NCI-H187 (cell line): Measurements from ENCODE around the gene ARHGEF26.

Experiments used
- DNase-seq, 2 experiments: peaks; one replicate each; lab custom pipeline; 2025; lab: John Stamatoyannopoulos, UW

ARHGEF26 gene

DNA sequence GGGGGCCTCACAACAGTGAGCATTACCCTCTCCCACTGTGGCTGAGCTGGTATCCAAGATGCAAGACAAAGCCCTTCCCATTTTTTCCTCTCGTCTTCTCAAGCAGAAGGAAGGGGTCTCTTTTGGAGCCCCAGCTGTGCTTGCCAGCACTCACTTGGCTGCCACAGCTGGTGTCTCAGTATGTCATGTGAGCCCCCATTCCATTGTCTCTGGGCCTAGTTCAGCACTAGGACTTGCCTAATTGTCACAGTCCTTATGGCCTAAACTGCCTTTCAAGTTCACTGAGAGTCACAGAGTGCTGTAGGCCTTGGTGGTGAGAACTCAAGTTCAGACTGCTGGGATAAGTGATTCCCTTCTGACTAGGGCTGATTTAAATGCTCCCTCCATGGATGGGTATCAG, 89.8 kb downstream of the ARHGEF26 start:
- no peak for DNase-seq

- DNase-seq: no peak
Measured at GRCh38 chr3:154214306-154214705, 93.1 kb downstream of the ARHGEF26 start.

DNA sequence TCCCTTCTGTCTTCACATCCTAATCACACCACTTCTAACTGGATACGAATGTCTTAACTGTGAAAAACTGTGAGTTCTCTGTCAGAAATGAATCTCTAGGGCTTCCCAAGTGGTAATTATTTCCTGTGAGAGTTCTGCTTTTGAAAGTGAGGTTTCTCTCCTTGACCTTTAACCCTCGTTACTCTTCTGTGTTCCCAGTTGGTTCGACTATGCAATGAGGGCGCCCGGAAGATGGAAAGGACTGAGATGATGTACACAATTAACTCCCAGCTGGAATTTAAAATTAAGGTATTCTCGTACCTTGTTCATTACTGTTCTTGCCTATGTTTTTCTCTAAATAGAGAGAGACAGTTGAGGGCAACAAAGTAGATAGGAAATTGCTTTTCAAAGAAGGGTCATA, 96.5 kb downstream of the ARHGEF26 start:
- no peak for DNase-seq

DNA sequence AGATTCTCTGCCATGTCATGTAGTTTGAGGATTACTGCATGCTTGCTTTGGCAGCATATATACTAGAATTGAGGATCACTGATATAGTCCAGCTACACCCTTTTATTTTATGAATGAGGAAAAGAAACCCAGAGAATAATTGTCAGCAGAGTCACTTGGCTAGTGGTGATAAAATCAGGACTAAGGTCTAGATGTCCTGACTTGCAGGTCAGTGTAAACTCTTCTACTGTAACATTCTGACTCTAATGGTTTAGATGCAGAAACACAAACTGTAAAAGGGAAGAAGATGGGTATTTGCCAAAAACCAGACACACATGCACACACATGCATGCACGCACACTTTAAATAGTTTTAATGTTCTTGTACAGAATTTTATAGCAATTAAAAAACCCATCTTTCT, 97.5 kb downstream of the ARHGEF26 start:
- no peak for DNase-seq

- no peak for DNase-seq
Measured at GRCh38 chr3:154220462-154220861, 99.3 kb downstream of the ARHGEF26 start.

DNA sequence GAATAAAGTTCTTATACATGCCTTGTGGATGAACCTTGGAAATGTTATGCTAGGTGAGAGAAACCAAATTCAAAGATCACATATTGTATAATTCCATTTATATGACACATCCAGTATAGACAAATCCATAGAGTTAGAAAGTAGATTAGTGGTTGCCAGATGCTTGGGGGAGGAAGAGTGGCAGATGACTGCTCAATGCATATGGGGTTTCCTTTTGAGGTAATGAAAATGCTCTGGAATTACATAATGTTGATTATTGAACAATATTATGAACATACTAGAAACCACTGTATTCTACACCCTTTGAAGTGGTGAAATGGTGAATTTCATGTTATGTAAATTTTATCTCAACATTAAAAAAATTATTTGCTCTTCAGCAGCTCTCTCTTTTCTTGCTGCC, 102.3 kb downstream of the ARHGEF26 start:
- DNase-seq: no peak

- no peak for DNase-seq
Measured at GRCh38 chr3:154224366-154224765, 103.2 kb downstream of the ARHGEF26 start.

DNA sequence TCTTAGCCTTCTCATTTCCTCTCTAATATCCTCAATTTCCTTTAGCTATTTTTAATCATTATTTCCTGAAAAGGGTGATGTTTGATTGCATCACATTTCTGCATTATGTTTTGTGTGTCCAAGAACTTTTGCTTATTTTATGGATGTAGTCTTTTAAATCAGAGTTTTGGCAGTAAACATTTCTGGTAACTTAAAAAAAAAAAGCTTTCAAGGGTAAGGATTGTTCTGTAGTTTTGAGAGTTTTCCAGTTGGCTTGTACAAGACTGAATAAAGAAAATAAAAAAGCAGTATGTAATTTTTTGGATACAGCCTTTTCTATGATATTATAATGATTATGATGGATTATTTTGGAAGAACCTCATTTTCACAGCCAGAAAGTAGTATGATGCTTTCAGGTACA, 103.7 kb downstream of the ARHGEF26 start:
- DNase-seq: no peak

GRCh38 chr3:154225536-154225935, 104.3 kb downstream of the ARHGEF26 start:
- DNase-seq: no peak

GRCh38 chr3:154227531-154227930, 106.3 kb downstream of the ARHGEF26 start:
- DNase-seq: no peak

- no peak for DNase-seq
Measured at GRCh38 chr3:154228561-154229216, 107.5 kb downstream of the ARHGEF26 start.

GRCh38 chr3:154229217-154229590, 108.0 kb downstream of the ARHGEF26 start:
- no peak for DNase-seq

DNA sequence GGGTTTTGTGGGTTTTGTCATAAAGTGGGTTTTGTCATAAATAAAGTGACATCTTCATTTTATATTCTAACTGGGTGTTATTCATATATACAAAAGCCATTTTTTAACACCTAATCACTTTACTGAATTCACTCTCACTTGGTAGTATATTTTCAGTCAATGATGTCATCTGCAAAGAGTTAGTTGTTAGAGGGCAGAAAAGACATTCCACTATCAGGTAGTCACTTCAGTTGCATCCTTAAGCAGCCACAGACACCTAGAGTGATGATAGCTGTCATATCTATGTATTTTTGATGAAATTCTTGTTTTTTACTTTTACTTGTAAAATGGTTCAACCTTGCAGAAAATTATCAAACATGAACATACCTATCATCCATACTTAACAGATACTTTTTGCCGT, 114.1 kb downstream of the ARHGEF26 start:
- DNase-seq: no peak

DNA sequence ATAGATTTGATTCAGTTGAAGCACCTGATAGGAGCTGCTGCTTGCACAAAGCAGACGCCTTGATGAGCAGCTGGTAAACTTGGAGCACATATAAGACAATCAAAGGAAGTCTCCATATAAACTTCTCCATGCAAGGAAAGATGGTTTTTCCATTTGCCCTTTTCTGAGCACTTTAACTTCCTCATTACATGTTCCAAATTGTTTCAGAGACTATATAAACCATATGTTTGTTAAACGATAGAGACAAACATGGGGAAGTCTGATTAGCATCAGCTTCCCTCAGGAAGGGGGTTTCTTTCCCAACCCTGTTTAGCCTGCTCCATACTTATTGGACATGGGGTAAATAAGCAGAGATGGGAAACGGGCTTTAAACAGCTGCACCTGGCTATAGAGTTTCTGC, 115.1 kb downstream of the ARHGEF26 start:
- DNase-seq: no peak

DNA sequence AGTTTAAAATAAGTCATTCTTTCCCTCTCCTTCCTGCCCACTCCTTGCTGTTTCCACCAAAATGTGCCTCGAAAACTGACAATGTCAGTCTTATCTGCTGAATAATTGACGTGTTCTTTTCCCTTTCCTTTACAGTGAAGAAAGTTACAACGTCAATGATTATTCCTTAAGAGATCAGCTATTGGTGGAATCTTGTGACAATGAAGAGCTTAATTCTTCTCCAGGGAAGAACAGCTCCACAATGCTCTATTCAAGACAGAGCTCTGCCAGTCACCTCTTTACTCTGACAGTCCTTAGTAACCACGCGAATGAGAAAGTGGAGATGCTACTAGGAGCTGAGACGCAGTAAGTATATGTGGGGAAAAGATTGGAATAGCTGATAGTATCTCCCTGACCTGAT, 119.0 kb downstream of the ARHGEF26 start:
- DNase-seq: no peak

DNA sequence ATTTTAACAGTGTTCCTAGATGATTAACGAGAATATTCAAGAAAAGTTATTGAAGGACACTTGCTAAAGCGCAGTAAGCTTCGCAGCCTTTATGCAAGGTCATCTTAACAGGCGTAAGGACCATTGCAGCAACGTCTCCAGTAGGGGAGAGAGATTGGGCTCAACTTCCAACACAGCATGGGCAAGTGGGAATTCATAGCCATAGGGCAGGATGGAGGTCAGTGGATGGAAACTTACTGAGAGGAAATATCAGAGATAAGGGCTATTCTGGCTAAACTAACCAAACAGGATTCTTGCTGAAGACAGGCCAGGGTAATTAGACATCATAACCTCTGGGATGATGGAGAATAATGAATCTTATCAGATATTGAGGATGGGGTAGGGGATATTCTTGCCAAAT, 120.3 kb downstream of the ARHGEF26 start:
- DNase-seq: no peak

DNA sequence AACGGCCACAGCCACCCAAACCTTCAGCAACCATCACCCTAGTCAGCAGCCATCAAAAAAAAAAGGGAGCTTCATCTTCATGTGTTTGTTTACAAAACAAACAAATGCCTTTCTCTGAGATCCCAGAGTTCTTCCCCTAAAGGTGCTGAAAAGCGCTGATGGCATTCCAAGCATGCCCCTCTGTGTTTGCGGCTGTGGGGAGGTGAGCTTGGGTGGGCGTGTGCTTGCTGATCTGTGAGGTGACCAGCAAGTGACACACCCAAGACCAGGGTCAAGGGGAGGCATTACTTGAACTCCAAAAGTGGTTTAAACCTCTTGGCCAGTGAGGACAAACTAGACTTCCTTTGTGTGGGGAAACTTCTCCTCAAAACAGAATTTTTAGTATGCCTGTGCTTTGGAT, 121.6 kb downstream of the ARHGEF26 start:
- DNase-seq: no peak

- no peak for DNase-seq
Measured at GRCh38 chr3:154243353-154243752, 122.2 kb downstream of the ARHGEF26 start.

DNA sequence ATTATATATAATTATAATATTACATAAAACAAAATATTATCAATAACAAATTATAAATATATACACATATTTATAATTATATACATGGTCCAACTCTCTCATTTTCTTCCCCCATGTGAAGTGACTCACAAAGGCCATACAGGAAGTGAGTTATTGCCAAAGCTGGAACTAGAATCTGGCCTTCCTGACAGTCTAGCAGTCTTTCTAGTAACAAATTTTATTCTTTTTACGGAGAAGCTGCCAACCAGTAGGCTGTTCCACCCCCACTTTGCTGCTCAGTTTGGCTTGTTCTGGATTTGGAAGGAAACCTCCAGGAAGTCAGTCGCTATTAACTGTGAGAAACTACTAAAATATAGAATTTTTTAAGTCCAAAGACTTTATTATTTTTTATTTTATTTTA, 123.5 kb downstream of the ARHGEF26 start:
- no peak for DNase-seq

GRCh38 chr3:154247806-154248415, 126.7 kb downstream of the ARHGEF26 start:
- no peak for DNase-seq

GRCh38 chr3:154250291-154250690, 129.1 kb downstream of the ARHGEF26 start:
- no peak for DNase-seq

DNA sequence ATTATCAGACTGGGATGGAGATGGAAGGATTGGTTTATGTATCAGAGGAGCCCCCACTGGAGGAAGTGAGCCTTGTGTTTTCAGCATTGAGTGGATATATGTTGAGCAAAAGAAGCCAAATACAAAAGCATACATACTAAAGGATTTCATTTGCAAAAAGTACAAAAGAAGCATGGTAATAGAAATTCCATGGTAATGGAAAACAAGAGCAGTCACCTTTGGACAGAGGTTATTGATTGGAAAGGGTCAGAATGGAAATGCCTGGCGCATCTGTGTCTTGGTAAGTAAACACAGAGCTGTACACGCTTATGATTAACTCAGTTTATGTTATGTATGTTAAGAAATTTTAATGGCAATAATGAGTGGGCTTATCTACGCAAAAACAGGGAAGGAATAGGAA, 130.4 kb downstream of the ARHGEF26 start:
- DNase-seq: no peak

- peak; percentile 18 to 60 for DNase-seq
Measured at GRCh38 chr3:154252759-154253638, 131.8 kb downstream of the ARHGEF26 start.
